ENCODE results near the gene CSTF1.

The CSTF1 gene

GRCh38 chr20:56429502-56429901 is 37.1 kb downstream of the CSTF1 start:
- DNase-seq, result peak; percentile 35 to 61 (median 58)

DNA sequence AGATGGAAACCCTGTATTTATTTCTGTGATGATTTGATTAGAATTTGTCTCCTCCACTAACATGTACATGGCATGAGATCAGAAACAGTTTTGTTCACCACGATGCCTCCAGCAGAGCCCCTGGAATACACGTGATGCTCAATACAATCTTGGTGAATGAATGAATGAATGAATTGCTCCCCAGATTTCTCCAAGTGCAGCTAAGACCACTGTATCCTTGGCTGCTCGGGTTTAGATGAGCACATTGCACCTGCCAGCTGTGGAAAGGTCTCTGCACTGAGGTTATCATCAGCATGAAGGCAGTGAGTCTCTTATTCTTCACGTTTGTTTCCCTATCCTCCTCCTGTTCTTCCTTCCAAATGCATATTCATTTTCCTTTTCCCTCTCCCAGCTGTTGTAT is 37.5 kb downstream of the CSTF1 start:
- DNase-seq, result no peak

GRCh38 chr20:56430461-56430860 is 38.0 kb downstream of the CSTF1 start:
- no peak for DNase-seq

- no peak for DNase-seq
Measured at GRCh38 chr20:56430957-56431356, 38.5 kb downstream of the CSTF1 start.

- DNase-seq, result no peak
Measured at GRCh38 chr20:56431471-56431870, 39.0 kb downstream of the CSTF1 start.

- no peak for DNase-seq
Measured at GRCh38 chr20:56433221-56433879, 40.9 kb downstream of the CSTF1 start.

GRCh38 chr20:56433880-56434255 is 41.4 kb downstream of the CSTF1 start:
- DNase-seq, result peak in 1 of 4 experiments; percentile 64

DNA sequence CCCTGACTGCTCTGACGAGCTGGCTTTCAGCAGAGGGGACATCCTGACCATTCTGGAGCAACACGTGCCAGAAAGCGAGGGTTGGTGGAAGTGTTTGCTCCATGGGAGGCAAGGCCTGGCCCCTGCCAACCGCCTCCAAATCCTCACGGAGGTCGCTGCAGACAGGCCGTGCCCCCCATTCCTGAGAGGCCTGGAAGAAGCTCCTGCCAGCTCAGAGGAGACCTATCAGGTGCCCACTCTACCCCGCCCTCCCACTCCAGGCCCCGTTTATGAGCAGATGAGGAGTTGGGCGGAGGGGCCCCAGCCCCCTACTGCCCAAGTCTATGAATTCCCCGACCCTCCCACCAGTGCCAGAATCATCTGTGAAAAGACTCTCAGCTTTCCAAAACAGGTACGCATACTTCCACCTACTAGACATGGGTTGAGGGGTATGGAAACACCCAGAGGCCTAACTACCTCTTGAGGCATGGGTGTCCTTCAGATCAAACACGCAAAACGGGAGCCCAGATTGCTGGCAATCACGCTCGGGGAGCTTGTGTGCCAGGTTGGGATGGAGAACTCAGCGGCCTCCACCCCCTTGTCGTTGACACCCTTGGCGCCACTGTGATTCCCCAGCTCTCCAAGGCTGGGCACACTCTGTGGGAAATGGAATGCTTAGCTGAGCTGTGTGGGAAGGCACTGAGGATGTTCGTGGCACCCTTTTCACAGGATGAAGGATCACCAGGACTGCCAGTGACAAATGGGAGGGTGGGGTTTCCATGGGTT is 44.9 kb downstream of the CSTF1 start:
- no peak for DNase-seq

GRCh38 chr20:56438284-56438683 is 45.8 kb downstream of the CSTF1 start:
- no peak for DNase-seq

GRCh38 chr20:56439771-56440291 is 47.4 kb downstream of the CSTF1 start:
- peak in 1 of 4 experiments; percentile 21 for DNase-seq

DNA sequence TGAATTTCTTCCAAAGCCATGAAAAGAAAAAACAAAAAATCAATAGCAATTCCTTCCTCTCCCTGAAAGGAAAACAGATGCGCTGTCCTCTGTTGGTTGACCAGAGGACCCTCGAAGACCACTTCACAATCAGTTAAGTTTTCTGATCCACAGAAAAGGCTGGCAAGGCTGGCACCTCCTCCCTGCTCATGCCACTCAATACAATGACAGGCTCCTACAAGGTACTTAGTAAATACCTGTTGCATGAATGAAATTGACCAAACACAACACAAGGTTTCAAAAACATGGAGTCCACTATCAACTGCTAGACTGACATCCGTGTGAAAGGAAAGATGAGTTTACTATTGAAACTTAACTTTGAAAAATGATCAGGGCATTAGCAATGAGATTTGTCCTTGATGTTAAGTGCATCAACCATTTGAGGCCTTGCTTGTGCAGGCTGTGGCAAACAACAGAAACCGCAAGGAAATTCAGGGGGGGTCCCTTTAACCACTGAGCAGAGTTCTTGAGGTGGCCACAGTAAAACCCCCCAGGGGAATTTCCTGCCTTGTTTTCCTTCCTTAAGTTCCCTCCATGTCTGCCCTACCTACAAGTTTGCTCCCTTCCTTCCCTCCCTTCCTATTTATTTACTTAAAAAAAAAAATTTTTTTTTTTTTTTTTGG is 48.0 kb downstream of the CSTF1 start:
- DNase-seq, result no peak

GRCh38 chr20:56442389-56443365 is 50.2 kb downstream of the CSTF1 start:
- peak; percentile 58 to 77 (median 72) for DNase-seq

GRCh38 chr20:56443654-56444540 is 51.5 kb downstream of the CSTF1 start:
- no peak for DNase-seq

GRCh38 chr20:56445130-56445529 is 52.7 kb downstream of the CSTF1 start:
- DNase-seq, result no peak

- no peak for DNase-seq
Measured at GRCh38 chr20:56445540-56445939, 53.1 kb downstream of the CSTF1 start.

DNA sequence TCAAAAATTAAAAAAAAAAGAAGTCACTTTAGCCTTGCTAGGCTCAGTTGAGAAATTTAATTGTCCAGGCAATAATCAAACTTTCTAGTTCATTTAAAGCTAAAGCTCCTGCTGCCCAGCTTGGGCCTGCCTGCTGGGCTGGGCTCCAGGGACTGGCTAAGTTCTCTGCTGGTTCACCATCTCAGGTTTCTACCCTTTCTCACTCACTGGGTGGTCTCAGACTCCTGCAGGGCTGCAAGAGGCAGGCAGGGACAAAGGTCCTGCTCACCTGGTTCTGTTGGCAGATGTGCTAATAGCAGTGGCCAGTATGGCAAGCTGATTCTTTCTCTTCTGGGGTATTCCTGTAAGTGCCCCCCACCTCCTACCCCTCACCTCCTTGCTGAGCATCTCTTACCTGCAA is 54.8 kb downstream of the CSTF1 start:
- no peak for DNase-seq

DNA sequence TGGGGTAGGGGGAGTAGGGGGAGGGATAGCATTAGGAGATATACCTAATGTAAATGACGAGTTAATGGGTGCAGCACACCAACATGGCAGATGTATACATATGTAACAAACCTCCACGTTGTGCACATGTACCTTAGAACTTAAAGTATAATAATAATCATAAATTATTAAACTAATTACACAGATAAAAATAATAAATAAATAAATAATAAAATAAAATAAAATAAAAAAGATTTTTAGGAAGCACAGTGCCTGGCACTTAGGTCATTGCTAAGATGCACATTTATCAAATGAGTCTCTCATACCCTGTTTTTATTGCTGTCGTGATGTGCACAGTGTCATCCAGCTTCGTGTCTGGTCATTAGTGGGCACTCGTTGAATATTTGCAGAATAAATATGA is 57.0 kb downstream of the CSTF1 start:
- no peak for DNase-seq

DNA sequence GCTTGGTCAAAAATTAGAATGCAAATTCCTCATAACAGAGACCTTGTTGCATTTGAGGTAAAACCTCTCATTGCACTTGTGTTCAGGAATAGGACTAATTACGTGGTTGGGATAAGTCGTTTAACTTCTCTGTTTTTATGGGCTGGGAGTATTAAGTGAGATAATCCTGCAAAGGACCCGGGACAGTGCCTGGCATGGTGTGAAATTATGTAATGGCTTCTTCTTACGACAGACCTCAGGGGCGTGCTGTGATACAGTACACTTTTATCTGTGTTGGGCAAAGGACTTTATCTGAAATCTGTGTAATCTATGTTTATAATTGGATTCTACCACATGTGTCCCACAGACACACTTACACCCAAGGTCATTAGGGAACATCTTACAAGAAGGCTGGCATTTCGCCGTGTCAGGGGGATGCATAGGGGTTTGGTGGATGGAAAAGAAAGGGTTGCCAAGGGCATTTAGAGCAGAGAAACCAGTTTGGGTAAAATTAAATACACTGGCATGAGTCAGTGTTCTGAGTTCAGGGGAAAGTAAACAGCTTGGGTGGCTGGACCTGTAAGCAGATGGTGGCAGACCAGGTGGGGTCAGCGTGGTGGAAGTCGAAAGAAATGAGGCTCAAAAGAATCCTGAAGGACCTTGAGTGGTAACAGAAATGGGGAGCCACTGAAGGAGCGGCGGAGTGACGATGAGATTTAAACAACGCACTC is 58.8 kb downstream of the CSTF1 start:
- DNase-seq, result no peak

DNA sequence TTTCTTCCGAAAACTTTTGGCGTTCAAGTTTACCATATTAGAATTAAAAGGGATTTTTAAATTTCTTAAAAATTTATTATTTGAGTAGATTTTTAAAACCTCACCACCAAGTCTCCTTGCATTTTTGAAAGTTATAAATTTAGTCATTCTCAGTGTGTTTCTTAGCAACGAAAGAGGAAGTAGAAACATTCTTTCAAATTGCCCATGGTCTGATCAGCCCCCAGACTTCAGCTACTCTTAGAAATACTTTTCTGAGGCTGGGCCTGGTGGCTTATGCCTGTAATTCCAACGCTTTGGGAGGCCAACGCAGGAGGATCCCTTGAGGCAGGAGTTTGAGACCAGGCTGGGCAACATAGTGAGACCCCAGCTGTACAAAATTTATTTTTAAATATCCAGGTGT is 60.9 kb downstream of the CSTF1 start:
- peak; percentile 39 to 70 (median 60) for DNase-seq

GRCh38 chr20:56454754-56455153 is 62.3 kb downstream of the CSTF1 start:
- DNase-seq, result no peak

All from suppressor macrophage (primary cell).